HEK293 (cell line): ENCODE measurements around the gene RNF19B.

Experiments
- CTCF ChIA-PET: fragments of 350-600 bp; formaldehyde crosslinking; extraction: SDS; loops from one replicate; lab custom pipeline; 2021; ENCODE audit warnings: antibody characterized with exemption; lab: Yijun Ruan, JAX
- POLR2A ChIA-PET: fragments of 300-600 bp; formaldehyde crosslinking; extraction: SDS; loops from one replicate; lab custom pipeline; 2020; ENCODE audit warnings: antibody characterized with exemption, inconsistent platforms; lab: Yijun Ruan, JAX
- H3K27ac ChIP-seq: fragments of 200-500 bp; sonication (Bioruptor generic); 2 replicates; pipeline ENCODE4 v1.5.1; 2014; ENCODE audit warnings: low read depth, low read length, control low read depth, inconsistent platforms; ENCODE audit errors: extremely low read depth
- H3K36me3 ChIP-seq, 2 experiments: fragments of 200-500 bp in 1 of 2; sonication (Bioruptor generic) in 1 of 2; 1 replicate in 1 of 2; 2 replicates in 1 of 2; pipeline ENCODE4 v1.5.1; 2014 to 2017; ENCODE audit warnings: inconsistent platforms in 2 of 2, low read length in 2 of 2; ENCODE audit not compliant: control insufficient read depth in 2 of 2, insufficient read depth in 1 of 2
- H3K4me1 ChIP-seq: fragments of 200-500 bp; sonication (Bioruptor generic); 2 replicates; pipeline ENCODE4 v1.5.1; 2014; ENCODE audit warnings: mild to moderate bottlenecking, low read length, inconsistent platforms; ENCODE audit not compliant: control insufficient read depth, insufficient read depth
- H3K4me3 ChIP-seq: 2 replicates; pipeline ENCODE4 v1.5.1; 2011; ENCODE audit warnings: low read depth, mild to moderate bottlenecking, control low read depth, low read length, moderate library complexity
- H3K9me3 ChIP-seq: fragments of 200-500 bp; sonication (Bioruptor generic); 2 replicates; pipeline ENCODE4 v1.5.1; 2014; ENCODE audit warnings: low read depth, low read length, inconsistent platforms; ENCODE audit not compliant: control insufficient read depth, insufficient read depth
- AEBP2 ChIP-seq: fragments of 450-650 bp; formaldehyde crosslinking; IDR thresholded peaks from 2 replicates; pipeline ENCODE4 v1.5.1; 2016; ENCODE audit warnings: missing biosample characterization, missing genetic modification characterization, borderline replicate concordance
- HOXC10 ChIP-seq: sonication (generic); formaldehyde crosslinking; IDR thresholded peaks from 2 replicates; pipeline ENCODE4 v1.8.1; 2023; ENCODE audit warnings: mild to moderate bottlenecking, missing genetic modification reagents
- OVOL3 ChIP-seq: fragments of 450-650 bp; formaldehyde crosslinking; IDR thresholded peaks from 2 replicates; pipeline ENCODE4 v1.5.1; 2016; ENCODE audit warnings: missing biosample characterization, missing genetic modification characterization
- SP7 ChIP-seq: fragments of 450-650 bp; formaldehyde crosslinking; IDR thresholded peaks from 2 replicates; pipeline ENCODE4 v1.5.1; 2016; ENCODE audit warnings: missing biosample characterization, missing genetic modification characterization
- TCF7L2 ChIP-seq: IDR thresholded peaks from 2 replicates; pipeline ENCODE4 v1.6.1; 2011; ENCODE audit warnings: low read depth, mild to moderate bottlenecking, inconsistent platforms, low read length, moderate library complexity, borderline replicate concordance
- ZFP3 ChIP-seq: fragments of 450-650 bp; formaldehyde crosslinking; IDR thresholded peaks from 2 replicates; pipeline ENCODE4 v1.5.1; 2016; ENCODE audit warnings: low read depth, missing biosample characterization, missing genetic modification characterization
- ZFP69B ChIP-seq: fragments of 450-650 bp; formaldehyde crosslinking; IDR thresholded peaks from 2 replicates; pipeline ENCODE4 v1.5.1; 2016; ENCODE audit warnings: missing biosample characterization, missing genetic modification characterization
- ZIC2 ChIP-seq: fragments of 450-650 bp; formaldehyde crosslinking; IDR thresholded peaks from 2 replicates; pipeline ENCODE4 v1.5.1; 2016; ENCODE audit warnings: missing biosample characterization, missing genetic modification characterization
- ZNF121 ChIP-seq: fragments of 450-650 bp; formaldehyde crosslinking; IDR thresholded peaks from 2 replicates; pipeline ENCODE4 v1.5.1; 2016; ENCODE audit warnings: missing biosample characterization, missing genetic modification characterization
- ZNF175 ChIP-seq: fragments of 450-650 bp; formaldehyde crosslinking; IDR thresholded peaks from 2 replicates; pipeline ENCODE4 v1.5.1; 2016; ENCODE audit warnings: missing biosample characterization, missing genetic modification characterization
- ZNF2 ChIP-seq: fragments of 450-650 bp; formaldehyde crosslinking; IDR thresholded peaks from 2 replicates; pipeline ENCODE4 v1.5.1; 2016; ENCODE audit warnings: missing biosample characterization, missing genetic modification characterization
- ZNF280C ChIP-seq: fragments of 450-650 bp; formaldehyde crosslinking; IDR thresholded peaks from 2 replicates; pipeline ENCODE4 v1.5.1; 2016; ENCODE audit warnings: missing biosample characterization, missing genetic modification characterization
- ZNF292 ChIP-seq: fragments of 450-650 bp; formaldehyde crosslinking; IDR thresholded peaks from 2 replicates; pipeline ENCODE4 v1.5.1; 2016; ENCODE audit warnings: low read depth, missing biosample characterization, missing genetic modification characterization, borderline replicate concordance
- ZNF366 ChIP-seq: fragments of 450-650 bp; formaldehyde crosslinking; conservative IDR thresholded peaks from 2 replicates; pipeline ENCODE4 v1.5.1; 2016; ENCODE audit warnings: missing biosample characterization, missing genetic modification characterization
- ZNF473 ChIP-seq: fragments of 450-650 bp; formaldehyde crosslinking; IDR thresholded peaks from 2 replicates; pipeline ENCODE4 v1.5.1; 2017; ENCODE audit warnings: missing biosample characterization, missing genetic modification characterization
- ZNF48 ChIP-seq: fragments of 450-650 bp; formaldehyde crosslinking; IDR thresholded peaks from 2 replicates; pipeline ENCODE4 v1.5.1; 2016; ENCODE audit warnings: missing biosample characterization, missing genetic modification characterization
- ZNF544 ChIP-seq: fragments of 450-650 bp; formaldehyde crosslinking; IDR thresholded peaks from 2 replicates; pipeline ENCODE4 v1.5.0; 2017; ENCODE audit warnings: missing biosample characterization, missing genetic modification characterization
- ZNF596 ChIP-seq: fragments of 450-650 bp; IDR thresholded peaks from 2 replicates; pipeline ENCODE4 v1.5.0; 2018; ENCODE audit warnings: missing biosample characterization, mild to moderate bottlenecking, missing genetic modification characterization, moderate library complexity
- ZNF623 ChIP-seq: fragments of 450-650 bp; formaldehyde crosslinking; IDR thresholded peaks from 2 replicates; pipeline ENCODE4 v1.5.1; 2016; ENCODE audit warnings: missing biosample characterization, missing genetic modification characterization
- ZNF645 ChIP-seq: fragments of 450-650 bp; formaldehyde crosslinking; IDR thresholded peaks from 2 replicates; pipeline ENCODE4; 2016; ENCODE audit warnings: missing biosample characterization, missing genetic modification characterization
- ZNF660 ChIP-seq: fragments of 450-650 bp; IDR thresholded peaks from 2 replicates; pipeline ENCODE4 v1.5.1; 2018; ENCODE audit warnings: missing biosample characterization, mild to moderate bottlenecking, missing genetic modification characterization
- ZNF701 ChIP-seq: fragments of 450-650 bp; formaldehyde crosslinking; IDR thresholded peaks from 2 replicates; pipeline ENCODE4 v1.5.1; 2016; ENCODE audit warnings: missing biosample characterization, missing genetic modification characterization
- ZNF768 ChIP-seq: fragments of 450-650 bp; formaldehyde crosslinking; IDR thresholded peaks from 2 replicates; pipeline ENCODE4 v1.5.1; 2018; ENCODE audit warnings: missing biosample characterization, mild to moderate bottlenecking, missing genetic modification characterization
- ZXDB ChIP-seq: fragments of 450-650 bp; formaldehyde crosslinking; IDR thresholded peaks from 2 replicates; pipeline ENCODE4 v1.5.1; 2016; ENCODE audit warnings: missing biosample characterization, missing genetic modification characterization

Gene RNF19B

DNA sequence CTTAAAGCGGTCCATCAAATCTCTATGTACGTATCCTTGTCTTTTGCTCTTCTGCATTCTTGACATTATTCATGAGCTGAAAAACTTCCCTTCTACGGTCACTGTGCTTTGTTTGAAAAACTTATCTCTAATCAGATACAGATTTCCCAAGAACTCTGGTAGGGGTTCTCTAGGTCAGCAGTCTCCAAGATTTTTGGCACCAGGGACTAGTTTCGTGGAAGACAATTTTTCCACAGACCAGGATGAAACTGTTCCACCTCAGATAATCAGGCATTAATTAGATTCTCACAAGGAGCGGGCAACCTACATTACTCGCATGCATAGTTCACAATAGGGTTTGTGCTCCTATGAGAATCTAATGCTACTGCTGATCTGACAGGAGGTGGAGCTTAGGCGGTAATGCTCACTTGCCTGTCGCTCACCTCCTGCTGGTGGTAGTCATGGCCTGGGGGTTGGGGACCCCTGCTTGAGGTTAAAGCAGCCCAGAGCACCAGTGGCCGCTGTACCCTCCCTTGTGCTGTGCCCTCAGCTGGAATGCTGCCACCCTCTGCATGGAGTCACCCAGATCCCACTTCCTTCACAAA, 41.3 kb upstream of the RNF19B start:
- Histone ChIP-seq H3K9me3 (no peaks in the 10 kb centered on the region), H3K36me3 (peaks cover 4 to 57% of the 10 kb centered on the region in 2 experiments), H3K4me1 (peaks cover 3% of the 10 kb centered on the region; the same call in 1 of the 2 replicates), H3K27ac (no peak overlapping the region), H3K4me3 (no peak overlapping the region)
- POLR2A ChIA-PET, result interaction anchor here (1.1 kb wide), 2 partner anchors 28 to 75 kb away, joined by 3 to 4 read pairs; partner anchors contain the start of gene AZIN2
- CTCF ChIA-PET, result interaction anchor here (0.6 to 7.0 kb wide), 12 partner anchors 11 to 129 kb away, joined by 3 to 71 read pairs (median 4); no protein-coding TSS in a partner anchor
- TF ChIP-seq ZNF645 (tag by site-specific recombination) (no peak), ZNF292 (tag by site-specific recombination) (no peak), ZNF473 (no peak), ZIC2 (tag by site-specific recombination) (peak; percentile 50), ZNF280C (tag by site-specific recombination) (no peak), ZNF121 (tag by site-specific recombination) (no peak), ZFP69B (tag by site-specific recombination) (no peak)

GRCh38 chr1:33005117-33005837, 40.7 kb upstream of the RNF19B start:
- Histone ChIP-seq H3K27ac (no peak overlapping the region), H3K4me3 (no peak overlapping the region), H3K4me1 (peaks cover 3% of the 10 kb centered on the region; the same call in 1 of the 2 replicates), H3K36me3 (peaks cover 4 to 51% of the 10 kb centered on the region in 2 experiments), H3K9me3 (no peaks in the 10 kb centered on the region)
- CTCF ChIA-PET, result interaction anchor here (0.6 to 7.0 kb wide), 8 partner anchors 10 to 1818 kb away, joined by 3 to 71 read pairs (median 3); no protein-coding TSS in a partner anchor
- no peak for TF ChIP-seq AEBP2 (tag by site-specific recombination)
- no peak for TF ChIP-seq ZNF2 (tag by site-specific recombination)
- TF ChIP-seq ZFP3 (tag by site-specific recombination), result no peak
- no peak for TF ChIP-seq ZNF596 (tag by site-specific recombination)
- no peak for TF ChIP-seq ZNF473
- TF ChIP-seq SP7, result no peak
- TF ChIP-seq TCF7L2, result no peak
- no peak for TF ChIP-seq ZNF48 (tag by site-specific recombination)
- POLR2A ChIA-PET, result interaction anchor here (0.9 to 1.1 kb wide), 3 partner anchors 29 to 76 kb away, joined by 3 to 4 read pairs (median 3); partner anchors contain the start of genes AZIN2 and RNF19B

GRCh38 chr1:33004613-33005012, 40.0 kb upstream of the RNF19B start:
- POLR2A ChIA-PET, result interaction anchor here (0.9 to 1.1 kb wide), 2 partner anchors 40 to 76 kb away, joined by 3 to 4 read pairs; partner anchors contain the start of genes AZIN2 and RNF19B
- Histone ChIP-seq H3K27ac (no peak overlapping the region), H3K36me3 (peaks cover 4 to 44% of the 10 kb centered on the region in 2 experiments), H3K9me3 (no peaks in the 10 kb centered on the region), H3K4me3 (no peak overlapping the region), H3K4me1 (peaks cover 3% of the 10 kb centered on the region; the same call in 1 of the 2 replicates)
- CTCF ChIA-PET, result interaction anchor here (0.6 to 7.0 kb wide), 5 partner anchors 10 to 1819 kb away, joined by 3 to 71 read pairs (median 3); no protein-coding TSS in a partner anchor
- no peak for TF ChIP-seq OVOL3 (tag by site-specific recombination)
- no peak for TF ChIP-seq HOXC10 (CRISPR knock-in tag)
- TF ChIP-seq SP7, result no peak
- TF ChIP-seq ZNF701 (tag by site-specific recombination), result no peak
- TF ChIP-seq ZNF623 (tag by site-specific recombination), result no peak
- TF ChIP-seq ZXDB (tag by site-specific recombination), result no peak
- TF ChIP-seq ZNF660, result no peak
- no peak for TF ChIP-seq ZNF366
- no peak for TF ChIP-seq ZNF768 (tag by site-specific recombination)
- TF ChIP-seq ZNF175 (tag by site-specific recombination), result no peak
- no peak for TF ChIP-seq ZNF544 (tag by site-specific recombination)
